Measurements from ENCODE around the gene SIX3. TPM values are rescaled to one million over a fixed set of nuclear protein-coding genes. Genes with fewer than 3 reads are reported as not detected.

Gene SIX3
- total RNA-seq, 1 donor from 2014 or later = not detected

GRCh38 chr2:44955593-44956392, 14.3 kb downstream of the SIX3 start:
- Histone ChIP-seq H3K9me3 (ENCODE audit: control insufficient read depth in 3 of 3, low read length in 3 of 3) (no peaks in the 10 kb centered on the region), H3K4me3 (ENCODE audit: low read length in 3 of 3) (peak overlapping the region; percentile 65 to 73 (median 72)), H3K4me1 (ENCODE audit: control insufficient read depth in 3 of 3, insufficient read depth in 3 of 3, low read length in 3 of 3) (peaks cover 27 to 35% (median 31%) of the 10 kb centered on the region in 3 donors), H3K9ac (ENCODE audit: low read depth in 1 of 3, low read length in 3 of 3) (peak overlapping the region in 2 of 3 donors; percentile 2 to 57), H3K36me3 (ENCODE audit: control insufficient read depth in 3 of 3, insufficient read depth in 3 of 3, low read length in 3 of 3) (no peaks in the 10 kb centered on the region), H3K27ac (ENCODE audit: low read depth, low read length) (no peak overlapping the region), H3K27me3 (ENCODE audit: control insufficient read depth in 3 of 3, insufficient read depth in 3 of 3, low read length in 3 of 3) (peaks cover 47 to 53% (median 48%) of the 10 kb centered on the region in 3 donors)

- Histone ChIP-seq H3K27ac (ENCODE audit: low read depth, low read length) (no peak overlapping the region), H3K27me3 (ENCODE audit: control insufficient read depth in 3 of 3, insufficient read depth in 3 of 3, low read length in 3 of 3) (peaks cover 38 to 43% (median 41%) of the 10 kb centered on the region in 3 donors), H3K4me3 (ENCODE audit: low read length in 3 of 3) (no peak overlapping the region), H3K9me3 (ENCODE audit: control insufficient read depth in 3 of 3, low read length in 3 of 3) (no peaks in the 10 kb centered on the region), H3K9ac (ENCODE audit: low read depth in 1 of 3, low read length in 3 of 3) (no peak overlapping the region), H3K36me3 (ENCODE audit: control insufficient read depth in 3 of 3, insufficient read depth in 3 of 3, low read length in 3 of 3) (no peaks in the 10 kb centered on the region), H3K4me1 (ENCODE audit: control insufficient read depth in 3 of 3, insufficient read depth in 3 of 3, low read length in 3 of 3) (peaks cover 27 to 35% (median 31%) of the 10 kb centered on the region in 3 donors)
Measured at GRCh38 chr2:44956843-44957242, 15.3 kb downstream of the SIX3 start.

GRCh38 chr2:44957656-44958327, 16.3 kb downstream of the SIX3 start:
- Histone ChIP-seq H3K9ac (ENCODE audit: low read depth in 1 of 3, low read length in 3 of 3) (no peak overlapping the region), H3K27ac (ENCODE audit: low read depth, low read length) (no peak overlapping the region), H3K27me3 (ENCODE audit: control insufficient read depth in 3 of 3, insufficient read depth in 3 of 3, low read length in 3 of 3) (peaks cover 30 to 36% (median 32%) of the 10 kb centered on the region in 3 donors), H3K4me3 (ENCODE audit: low read length in 3 of 3) (no peak overlapping the region), H3K4me1 (ENCODE audit: control insufficient read depth in 3 of 3, insufficient read depth in 3 of 3, low read length in 3 of 3) (peaks cover 22 to 29% (median 23%) of the 10 kb centered on the region in 3 donors), H3K9me3 (ENCODE audit: control insufficient read depth in 3 of 3, low read length in 3 of 3) (no peaks in the 10 kb centered on the region), H3K36me3 (ENCODE audit: control insufficient read depth in 3 of 3, insufficient read depth in 3 of 3, low read length in 3 of 3) (no peaks in the 10 kb centered on the region)

- H3K36me3 ChIP-seq (ENCODE audit: control insufficient read depth in 3 of 3, insufficient read depth in 3 of 3, low read length in 3 of 3) = no peaks in the 10 kb centered on the region
- H3K9me3 ChIP-seq (ENCODE audit: control insufficient read depth in 3 of 3, low read length in 3 of 3) = no peaks in the 10 kb centered on the region
- peaks cover 13 to 20% (median 16%) of the 10 kb centered on the region in 3 donors for H3K4me1 ChIP-seq (ENCODE audit: control insufficient read depth in 3 of 3, insufficient read depth in 3 of 3, low read length in 3 of 3)
- no peak overlapping the region for H3K27ac ChIP-seq (ENCODE audit: low read depth, low read length)
- no peak overlapping the region for H3K9ac ChIP-seq (ENCODE audit: low read depth in 1 of 3, low read length in 3 of 3)
- peaks cover 13 to 22% (median 14%) of the 10 kb centered on the region in 3 donors for H3K27me3 ChIP-seq (ENCODE audit: control insufficient read depth in 3 of 3, insufficient read depth in 3 of 3, low read length in 3 of 3)
- no peak overlapping the region for H3K4me3 ChIP-seq (ENCODE audit: low read length in 3 of 3)
Measured at GRCh38 chr2:44959855-44960254, 18.4 kb downstream of the SIX3 start.

GRCh38 chr2:44960871-44961270, 19.4 kb downstream of the SIX3 start:
- no peaks in the 10 kb centered on the region for H3K9me3 ChIP-seq (ENCODE audit: control insufficient read depth in 3 of 3, low read length in 3 of 3)
- no peaks in the 10 kb centered on the region for H3K36me3 ChIP-seq (ENCODE audit: control insufficient read depth in 3 of 3, insufficient read depth in 3 of 3, low read length in 3 of 3)
- H3K4me3 ChIP-seq (ENCODE audit: low read length in 3 of 3) = no peak overlapping the region
- peaks cover 6 to 13% (median 12%) of the 10 kb centered on the region in 3 donors for H3K27me3 ChIP-seq (ENCODE audit: control insufficient read depth in 3 of 3, insufficient read depth in 3 of 3, low read length in 3 of 3)
- peaks cover 6 to 11% (median 6%) of the 10 kb centered on the region in 3 donors for H3K4me1 ChIP-seq (ENCODE audit: control insufficient read depth in 3 of 3, insufficient read depth in 3 of 3, low read length in 3 of 3)
- H3K9ac ChIP-seq (ENCODE audit: low read depth in 1 of 3, low read length in 3 of 3) = no peak overlapping the region
- H3K27ac ChIP-seq (ENCODE audit: low read depth, low read length) = no peak overlapping the region

GRCh38 chr2:44962176-44962695, 20.7 kb downstream of the SIX3 start:
- Histone ChIP-seq H3K9ac (ENCODE audit: low read depth in 1 of 3, low read length in 3 of 3) (no peak overlapping the region), H3K9me3 (ENCODE audit: control insufficient read depth in 3 of 3, low read length in 3 of 3) (no peaks in the 10 kb centered on the region), H3K27me3 (ENCODE audit: control insufficient read depth in 3 of 3, insufficient read depth in 3 of 3, low read length in 3 of 3) (peaks cover 10 to 12% (median 11%) of the 10 kb centered on the region in 3 donors), H3K4me1 (ENCODE audit: control insufficient read depth in 3 of 3, insufficient read depth in 3 of 3, low read length in 3 of 3) (peaks cover 0 to 5% (median 4%) of the 10 kb centered on the region in 3 donors), H3K36me3 (ENCODE audit: control insufficient read depth in 3 of 3, insufficient read depth in 3 of 3, low read length in 3 of 3) (no peaks in the 10 kb centered on the region), H3K4me3 (ENCODE audit: low read length in 3 of 3) (no peak overlapping the region), H3K27ac (ENCODE audit: low read depth, low read length) (no peak overlapping the region)

GRCh38 chr2:44964752-44965236, 23.3 kb downstream of the SIX3 start:
- no peak overlapping the region for H3K9ac ChIP-seq (ENCODE audit: low read depth in 1 of 3, low read length in 3 of 3)

GRCh38 chr2:44965684-44966083, 24.2 kb downstream of the SIX3 start:
- Histone ChIP-seq H3K4me3 (ENCODE audit: low read length in 3 of 3) (no peak overlapping the region), H3K4me1 (ENCODE audit: control insufficient read depth in 3 of 3, insufficient read depth in 3 of 3, low read length in 3 of 3) (no peaks in the 10 kb centered on the region), H3K9me3 (ENCODE audit: control insufficient read depth in 3 of 3, low read length in 3 of 3) (no peaks in the 10 kb centered on the region), H3K27me3 (ENCODE audit: control insufficient read depth in 3 of 3, insufficient read depth in 3 of 3, low read length in 3 of 3) (peaks cover 8 to 9% (median 9%) of the 10 kb centered on the region in 3 donors), H3K9ac (ENCODE audit: low read depth in 1 of 3, low read length in 3 of 3) (no peak overlapping the region), H3K36me3 (ENCODE audit: control insufficient read depth in 3 of 3, insufficient read depth in 3 of 3, low read length in 3 of 3) (no peaks in the 10 kb centered on the region), H3K27ac (ENCODE audit: low read depth, low read length) (no peak overlapping the region)

More at GRCh38 chr2:44964752-44965236, 23.3 kb downstream of the SIX3 start:
- Histone ChIP-seq H3K4me1 (ENCODE audit: control insufficient read depth in 3 of 3, insufficient read depth in 3 of 3, low read length in 3 of 3) (no peaks in the 10 kb centered on the region), H3K4me3 (ENCODE audit: low read length in 3 of 3) (no peak overlapping the region), H3K36me3 (ENCODE audit: control insufficient read depth in 3 of 3, insufficient read depth in 3 of 3, low read length in 3 of 3) (no peaks in the 10 kb centered on the region), H3K9me3 (ENCODE audit: control insufficient read depth in 3 of 3, low read length in 3 of 3) (no peaks in the 10 kb centered on the region), H3K27ac (ENCODE audit: low read depth, low read length) (no peak overlapping the region), H3K27me3 (ENCODE audit: control insufficient read depth in 3 of 3, insufficient read depth in 3 of 3, low read length in 3 of 3) (peaks cover 7 to 11% (median 10%) of the 10 kb centered on the region in 3 donors)

GRCh38 chr2:44967056-44967455, 25.6 kb downstream of the SIX3 start:
- H3K9ac ChIP-seq (ENCODE audit: low read depth in 1 of 3, low read length in 3 of 3) = no peak overlapping the region
- H3K27ac ChIP-seq (ENCODE audit: low read depth, low read length) = no peak overlapping the region
- no peaks in the 10 kb centered on the region for H3K9me3 ChIP-seq (ENCODE audit: control insufficient read depth in 3 of 3, low read length in 3 of 3)
- H3K4me1 ChIP-seq (ENCODE audit: control insufficient read depth in 3 of 3, insufficient read depth in 3 of 3, low read length in 3 of 3) = no peaks in the 10 kb centered on the region
- H3K36me3 ChIP-seq (ENCODE audit: control insufficient read depth in 3 of 3, insufficient read depth in 3 of 3, low read length in 3 of 3) = no peaks in the 10 kb centered on the region
- H3K4me3 ChIP-seq (ENCODE audit: low read length in 3 of 3) = no peak overlapping the region
- H3K27me3 ChIP-seq (ENCODE audit: control insufficient read depth in 3 of 3, insufficient read depth in 3 of 3, low read length in 3 of 3) = peaks cover 9 to 16% (median 14%) of the 10 kb centered on the region in 3 donors

All from skeletal muscle tissue (tissue), 4 donors.